ENCODE results near the gene NUP85.
"Not testable (repeated sequence)": the region's sequence is repeated elsewhere in the genome, so short reads cannot be mapped to it uniquely, and the experiment has no call there.

The NUP85 gene

GRCh38 chr17:75205037-75205792 lies at the start of gene NUP85:
TSS of gene NUP85 (plus strand) at chr17:75205679. CDS start at chr17:75205762, 83 bp downstream.
- peak; percentile 93 for DNase-seq

- not testable (repeated sequence) for DNase-seq
Measured at GRCh38 chr17:75158480-75158879, 47.0 kb upstream of the NUP85 start.

- DNase-seq, result no peak
Measured at GRCh38 chr17:75159196-75160031, 46.1 kb upstream of the NUP85 start.

- no peak for DNase-seq
Measured at GRCh38 chr17:75160211-75160610, 45.3 kb upstream of the NUP85 start.

GRCh38 chr17:75163074-75163473 lies 42.4 kb upstream of the NUP85 start:
- no peak for DNase-seq

GRCh38 chr17:75164606-75165005 lies 40.9 kb upstream of the NUP85 start:
- not testable (repeated sequence) for DNase-seq

- DNase-seq, result no peak
Measured at GRCh38 chr17:75168998-75169397, 36.5 kb upstream of the NUP85 start.

GRCh38 chr17:75173526-75173925 lies 32.0 kb upstream of the NUP85 start:
- DNase-seq, result no peak

- DNase-seq, result no peak
Measured at GRCh38 chr17:75174996-75175395, 30.5 kb upstream of the NUP85 start.

GRCh38 chr17:75176625-75177024 lies 28.9 kb upstream of the NUP85 start:
- DNase-seq, result no peak

- DNase-seq, result no peak
Measured at GRCh38 chr17:75178453-75178852, 27.0 kb upstream of the NUP85 start.

GRCh38 chr17:75181110-75181509 lies 24.4 kb upstream of the NUP85 start:
- no peak for DNase-seq

- peak; percentile 57 for DNase-seq
Measured at GRCh38 chr17:75181608-75182318, 23.7 kb upstream of the NUP85 start.

- DNase-seq, result no peak
Measured at GRCh38 chr17:75182319-75182568, 23.2 kb upstream of the NUP85 start.

GRCh38 chr17:75182569-75183436 lies 22.7 kb upstream of the NUP85 start, which contains the start of gene SUMO2:
TSS of gene SUMO2 (minus strand) at chr17:75182959. CDS start at chr17:75182834, 125 bp downstream.
- DNase-seq, result peak; percentile 95

GRCh38 chr17:75183999-75184884 lies 21.2 kb upstream of the NUP85 start:
- no peak for DNase-seq

- no peak for DNase-seq
Measured at GRCh38 chr17:75188614-75189013, 16.9 kb upstream of the NUP85 start.

- no peak for DNase-seq
Measured at GRCh38 chr17:75191584-75191983, 13.9 kb upstream of the NUP85 start.

GRCh38 chr17:75194879-75195278 lies 10.6 kb upstream of the NUP85 start:
- no peak for DNase-seq

GRCh38 chr17:75199886-75200618 lies 5.4 kb upstream of the NUP85 start:
- DNase-seq, result no peak

- DNase-seq, result no peak
Measured at GRCh38 chr17:75205793-75206163, 299 bp downstream of the NUP85 start.

Data from activated naive CD4-positive, alpha-beta T cell treated with Interleukin-2 at 50 U/mL for 16 hours (primary cell).